Transverse colon (tissue), 4 donors: ENCODE results near the gene LRRC46. TPM values are rescaled to one million over a fixed set of nuclear protein-coding genes. Genes with fewer than 3 reads are reported as not detected.

Source experiments
- DNase-seq: peaks from one replicate; pipeline ENCODE4 v3.0.0-alpha.2; 2019
- H3K27ac ChIP-seq, 4 donors: fragments of 200-600 bp; sonication (generic); 2 replicates each; pipeline ENCODE4 v1.5.1; 2016 to 2018; ENCODE audit warnings: inconsistent platforms in 4 of 4
- H3K27me3 ChIP-seq: fragments of 200-600 bp; sonication (generic); 2 replicates; pipeline ENCODE4 v1.5.1; 2017; ENCODE audit warnings: inconsistent platforms
- H3K36me3 ChIP-seq, 4 donors: fragments of 200-600 bp; sonication (generic); 2 replicates each; pipeline ENCODE4 v1.5.1; 2017 to 2019; ENCODE audit warnings: inconsistent platforms in 4 of 4
- H3K4me1 ChIP-seq, 4 donors: fragments of 200-600 bp; sonication (generic); 2 replicates each; pipeline ENCODE4 v1.5.1; 2017 to 2020; ENCODE audit warnings: inconsistent platforms in 4 of 4
- H3K4me3 ChIP-seq, 4 donors: fragments of 200-600 bp; sonication (generic); 1 replicate in 1 of 4; 2 replicates in 3 of 4; pipeline versions ENCODE4 v1.5.1 to v1.6.1; 2017 to 2019; ENCODE audit warnings: inconsistent platforms in 4 of 4
- H3K9me3 ChIP-seq, 2 donors: fragments of 200-600 bp; sonication (generic); 2 replicates each; pipeline ENCODE4 v1.5.1; 2017 to 2019; ENCODE audit warnings: inconsistent platforms in 2 of 2
- EP300 ChIP-seq: sonication (generic); formaldehyde crosslinking; IDR thresholded peaks from one replicate; pipeline ENCODE4 v1.6.1; 2017; ENCODE audit warnings: antibody characterized with exemption, low read depth
- POLR2A ChIP-seq: fragments of 450-650 bp; IDR thresholded peaks from one replicate; pipeline ENCODE4 v1.6.1; 2016; ENCODE audit warnings: antibody characterized with exemption, mild to moderate bottlenecking, moderate library complexity
- POLR2AphosphoS5 ChIP-seq, 3 donors: sonication (generic); formaldehyde crosslinking; IDR thresholded peaks; one replicate each; pipeline ENCODE4 v1.6.1; 2016; ENCODE audit warnings: antibody characterized with exemption in 3 of 3
- WGBS, 2 donors: methylation state at CpG; one replicate each; pipeline ENCODE4 v1.1.5; 2018; ENCODE audit warnings: low coverage in 1 of 2; 5-methylcytosine and 5-hydroxymethylcytosine counted together
- in situ Hi-C, 4 donors: fragments of 200-750 bp; cut with MboI; loops; one replicate each; pipeline versions ENCODE4 v1.15.0 to v1.15.1; 2017; ENCODE audit warnings: low sequenced_read_pairs in 3 of 4, low pct_ligation_motif_present in 1 of 4, low pct_unique_long_range_greater_than_20kb in 1 of 4
- intact Hi-C: fragments of 100-400 bp; cut with DNase I; formaldehyde crosslinking; loops from one replicate; pipeline ENCODE4 v1.15.1; 2023; ENCODE audit warnings: low total_unique reads
- total RNA-seq, 4 donors: library from RNA; depleted of rRNA; stranded (reverse); fragments of >200 nt; gene quantifications; one replicate each; pipeline ENCODE4 v1.1.0, GENCODE V29; 2016
- TF ChIP-seq, protein P1 (sequence below), 5 experiments: fragments of 200-600 bp in 3 of 5; fragments of 450-650 bp in 2 of 5; sonication (generic) in 3 of 5; IDR thresholded peaks; 1 replicate in 2 of 5; 2 replicates in 3 of 5; pipeline ENCODE4 v1.5.1; 2016 to 2017; ENCODE audit warnings: antibody characterized with exemption in 5 of 5, inconsistent platforms in 3 of 5, mild to moderate bottlenecking in 2 of 5, moderate library complexity in 1 of 5

Gene LRRC46
- total RNA-seq, 4 donors from 2014 or later, result 0.48 to 0.80 TPM; not detected in 2

DNA sequence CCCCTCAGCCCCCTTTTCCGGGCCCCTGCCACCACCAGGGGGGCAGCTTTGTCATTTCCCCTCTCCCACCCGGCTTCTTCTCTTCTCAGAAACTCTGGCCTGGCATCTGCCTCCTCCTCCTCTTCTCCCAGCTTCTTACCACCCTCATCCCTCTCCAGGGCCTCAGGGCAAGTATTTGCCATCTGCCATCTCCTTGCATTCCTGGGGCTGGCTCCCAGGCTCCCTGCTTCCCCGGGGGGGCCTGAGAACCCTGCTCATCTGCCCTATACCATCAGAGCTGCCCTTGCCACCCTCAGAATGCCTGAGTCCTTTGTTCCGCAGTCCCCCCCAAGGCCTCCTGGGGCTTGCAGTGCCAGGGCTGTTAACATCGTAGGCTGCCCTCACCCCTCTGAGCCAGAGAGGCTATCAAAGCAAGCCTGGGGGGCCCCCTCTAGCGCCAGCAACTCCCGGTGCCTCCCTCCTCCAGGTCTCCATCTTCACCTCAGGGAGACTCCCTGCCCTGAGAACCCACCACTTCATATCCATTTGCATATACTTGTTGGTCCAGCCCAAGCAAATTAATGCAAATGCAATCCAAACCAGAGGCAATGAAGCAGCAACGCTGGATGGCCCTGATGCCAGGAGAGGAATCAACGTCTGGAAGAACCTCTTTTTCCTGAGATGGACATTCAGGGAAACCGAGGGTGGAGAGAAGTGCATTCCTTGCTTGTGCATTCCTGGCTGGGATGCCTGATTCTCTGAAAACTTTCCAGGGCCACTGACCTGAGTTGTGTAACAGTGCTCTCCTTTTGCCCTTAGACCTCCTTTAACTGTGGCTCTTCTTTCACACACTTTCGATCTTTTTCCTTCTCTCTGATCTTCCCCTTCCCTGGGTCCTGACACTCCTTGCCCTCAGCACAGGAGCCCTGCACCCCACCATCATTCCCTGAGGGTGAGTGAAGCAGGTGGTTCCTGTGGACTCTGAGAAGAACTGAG lies 43.8 kb downstream of the LRRC46 start:
- TF ChIP-seq POLR2AphosphoS5 (IDR thresholded peaks at IDR 0.05), result no peak
- TF ChIP-seq POLR2A, result no peak
- TF ChIP-seq EP300, result no peak
- TF ChIP-seq, protein P1, sequence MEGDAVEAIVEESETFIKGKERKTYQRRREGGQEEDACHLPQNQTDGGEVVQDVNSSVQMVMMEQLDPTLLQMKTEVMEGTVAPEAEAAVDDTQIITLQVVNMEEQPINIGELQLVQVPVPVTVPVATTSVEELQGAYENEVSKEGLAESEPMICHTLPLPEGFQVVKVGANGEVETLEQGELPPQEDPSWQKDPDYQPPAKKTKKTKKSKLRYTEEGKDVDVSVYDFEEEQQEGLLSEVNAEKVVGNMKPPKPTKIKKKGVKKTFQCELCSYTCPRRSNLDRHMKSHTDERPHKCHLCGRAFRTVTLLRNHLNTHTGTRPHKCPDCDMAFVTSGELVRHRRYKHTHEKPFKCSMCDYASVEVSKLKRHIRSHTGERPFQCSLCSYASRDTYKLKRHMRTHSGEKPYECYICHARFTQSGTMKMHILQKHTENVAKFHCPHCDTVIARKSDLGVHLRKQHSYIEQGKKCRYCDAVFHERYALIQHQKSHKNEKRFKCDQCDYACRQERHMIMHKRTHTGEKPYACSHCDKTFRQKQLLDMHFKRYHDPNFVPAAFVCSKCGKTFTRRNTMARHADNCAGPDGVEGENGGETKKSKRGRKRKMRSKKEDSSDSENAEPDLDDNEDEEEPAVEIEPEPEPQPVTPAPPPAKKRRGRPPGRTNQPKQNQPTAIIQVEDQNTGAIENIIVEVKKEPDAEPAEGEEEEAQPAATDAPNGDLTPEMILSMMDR (IDR thresholded peaks at IDR 0.05), result no peak
- WGBS, 2 donors, result 66 to 80% methylated on average over 2 to 11 of the region's 11 CpGs
- in situ Hi-C loops, result no loop called here
- H3K4me3 ChIP-seq, result no peak overlapping the region
- DNase-seq, result no peak
- H3K27ac ChIP-seq, result no peak overlapping the region
- no peaks in the 10 kb centered on the region for H3K36me3 ChIP-seq
- no peaks in the 10 kb centered on the region for H3K4me1 ChIP-seq
- H3K27me3 ChIP-seq, result peaks cover 55% of the 10 kb centered on the region
- intact Hi-C loops, result no loop called here
- no peaks in the 10 kb centered on the region for H3K9me3 ChIP-seq

DNA sequence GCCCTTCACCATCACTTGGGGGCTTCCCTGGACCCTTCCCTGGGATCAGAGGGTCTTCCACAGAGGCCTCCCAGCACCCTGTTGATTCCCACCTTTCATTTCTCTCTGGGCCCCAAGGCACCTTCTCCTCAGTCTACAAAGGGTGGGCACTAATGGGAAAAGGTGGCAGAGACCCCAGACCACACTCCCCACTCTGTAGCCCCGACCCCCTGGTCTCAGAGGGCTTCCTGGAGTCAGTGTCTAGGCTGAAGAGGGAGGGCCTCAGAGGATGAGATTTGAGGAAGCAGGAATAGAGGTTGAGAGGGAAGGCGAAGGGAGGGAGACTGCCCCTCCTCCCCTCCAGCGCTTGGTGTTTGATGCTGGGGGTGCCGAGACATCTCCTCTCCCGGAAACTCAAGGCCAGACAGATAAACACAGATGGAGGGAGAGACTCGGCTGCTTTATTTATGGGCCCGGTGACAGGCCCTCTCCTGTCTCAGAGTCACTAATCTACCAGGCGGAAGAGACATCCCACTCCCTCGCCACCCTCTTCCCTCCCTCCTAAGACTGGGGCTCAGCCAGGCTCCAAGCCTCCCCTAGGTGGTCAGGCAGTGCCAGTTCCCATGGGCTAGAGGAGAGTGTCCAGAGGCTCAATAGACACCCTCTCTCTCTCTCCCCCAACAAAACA lies 46.0 kb downstream of the LRRC46 start:
- no peaks in the 10 kb centered on the region for H3K9me3 ChIP-seq
- H3K4me3 ChIP-seq, result no peak overlapping the region
- intact Hi-C loops (no loop called here), in situ Hi-C loops (no loop called here)
- no peak for DNase-seq
- TF ChIP-seq, protein P1 (IDR thresholded peaks at IDR 0.05), result no peak
- no peak for TF ChIP-seq POLR2AphosphoS5 (IDR thresholded peaks at IDR 0.05)
- TF ChIP-seq POLR2A, result no peak
- TF ChIP-seq EP300, result no peak
- 62% methylated on average over 9 of the region's 9 CpGs; no CpG with 5 or more reads in 1 of the 2 donors for WGBS, 2 donors
- H3K36me3 ChIP-seq, result no peaks in the 10 kb centered on the region
- H3K27me3 ChIP-seq, result peaks cover 35% of the 10 kb centered on the region
- no peak overlapping the region for H3K27ac ChIP-seq
- peaks cover 9 to 14% (median 10%) of the 10 kb centered on the region in 4 donors for H3K4me1 ChIP-seq

DNA sequence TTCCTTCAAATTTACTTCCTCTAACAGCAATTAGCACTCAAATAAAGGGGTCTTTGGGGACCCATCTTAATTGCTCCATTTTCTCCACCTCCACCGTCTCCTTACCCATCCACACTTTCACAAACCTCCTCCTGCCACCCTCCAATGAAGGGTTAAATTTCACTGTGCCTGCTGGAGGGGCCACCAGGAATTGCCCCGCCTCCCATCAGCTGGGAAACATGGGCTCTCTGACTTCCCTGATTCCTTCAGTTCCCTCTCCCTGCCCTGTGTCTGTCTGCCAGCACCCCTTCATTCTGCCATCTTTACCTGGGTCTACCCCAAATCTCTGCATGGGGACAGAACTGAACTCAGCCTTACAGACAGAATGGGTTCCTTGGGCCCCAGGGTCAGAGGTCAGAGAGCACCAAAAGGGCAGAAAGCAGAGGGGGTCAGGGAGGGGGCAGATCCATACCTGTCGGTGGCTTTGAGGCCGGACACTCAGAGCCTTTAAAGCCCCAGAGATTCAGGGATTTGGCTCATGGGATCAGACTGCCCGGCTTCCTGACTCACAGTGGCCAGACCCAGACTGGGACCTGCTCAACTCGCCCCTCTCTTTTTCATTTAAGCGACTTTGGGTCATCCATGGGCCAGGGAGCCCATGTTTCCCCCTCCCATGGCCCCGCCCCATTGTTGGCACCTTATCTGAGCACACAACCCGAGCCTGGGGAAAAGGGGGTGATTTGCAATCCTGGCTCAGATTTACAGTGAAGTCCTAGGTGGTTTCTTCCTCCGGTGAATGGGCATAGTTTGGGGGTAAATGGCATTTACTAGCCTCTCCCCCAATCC lies 46.9 kb downstream of the LRRC46 start:
- TF ChIP-seq, protein P1 (IDR thresholded peaks at IDR 0.05), result no peak
- no peak for TF ChIP-seq POLR2A
- TF ChIP-seq POLR2AphosphoS5 (IDR thresholded peaks at IDR 0.05), result no peak
- TF ChIP-seq EP300, result no peak
- no peaks in the 10 kb centered on the region for H3K9me3 ChIP-seq
- 70 to 72% methylated on average over 5 to 10 of the region's 10 CpGs for WGBS, 2 donors
- peaks cover 25% of the 10 kb centered on the region for H3K27me3 ChIP-seq
- H3K4me1 ChIP-seq, result peaks cover 13 to 22% (median 19%) of the 10 kb centered on the region in 4 donors
- DNase-seq, result no peak
- H3K4me3 ChIP-seq, result no peak overlapping the region
- intact Hi-C loops, result no loop called here
- H3K27ac ChIP-seq, result no peak overlapping the region
- in situ Hi-C loops, result no loop called here
- no peaks in the 10 kb centered on the region for H3K36me3 ChIP-seq
